Measurements from ENCODE around the gene CD9. TPM values are rescaled to one million over a fixed set of nuclear protein-coding genes. Genes with fewer than 3 reads are reported as not detected.

Gene CD9
- polyA plus RNA-seq, 1 donor from 2014 or later = not detected

- Histone ChIP-seq H3F3A (ENCODE audit: insufficient read depth, low read length, poor library complexity, severe bottlenecking) (no peaks in the 10 kb centered on the region), H2AFZ (ENCODE audit: low read depth, low read length) (no peak overlapping the region), H3K27me3 (ENCODE audit: insufficient read depth, low read depth, low read length) (no peaks in the 10 kb centered on the region), H3K4me2 (ENCODE audit: low read length) (no peak overlapping the region), H3K27ac (ENCODE audit: low read length) (no peak overlapping the region), H3K9me3 (ENCODE audit: low read length) (no peaks in the 10 kb centered on the region), H3K36me3 (ENCODE audit: insufficient read depth, low read length) (no peaks in the 10 kb centered on the region), H3K9ac (ENCODE audit: low read length) (no peak overlapping the region), H3K79me2 (replicated peaks; ENCODE audit: insufficient read depth, low read length) (no peaks in the 10 kb centered on the region), H4K20me1 (ENCODE audit: insufficient read depth) (no peaks in the 10 kb centered on the region), H3K4me3 (ENCODE audit: low read length) (no peak overlapping the region), H3K9me2 (ENCODE audit: insufficient read depth, low read length) (no peaks in the 10 kb centered on the region)
- no peak for TF ChIP-seq POLR2AphosphoS5 (IDR thresholded peaks at IDR 0.05)
- no peak for TF ChIP-seq EZH2 (IDR thresholded peaks at IDR 0.05; ENCODE audit: borderline replicate concordance, insufficient read depth, low read length, poor library complexity, severe bottlenecking)
- TF ChIP-seq CTCF (IDR thresholded peaks at IDR 0.05; ENCODE audit: poor library complexity, severe bottlenecking) = no peak
These were observed 50.1 kb downstream of the CD9 start for GRCh38 chr12:6250343-6250742.

DNA sequence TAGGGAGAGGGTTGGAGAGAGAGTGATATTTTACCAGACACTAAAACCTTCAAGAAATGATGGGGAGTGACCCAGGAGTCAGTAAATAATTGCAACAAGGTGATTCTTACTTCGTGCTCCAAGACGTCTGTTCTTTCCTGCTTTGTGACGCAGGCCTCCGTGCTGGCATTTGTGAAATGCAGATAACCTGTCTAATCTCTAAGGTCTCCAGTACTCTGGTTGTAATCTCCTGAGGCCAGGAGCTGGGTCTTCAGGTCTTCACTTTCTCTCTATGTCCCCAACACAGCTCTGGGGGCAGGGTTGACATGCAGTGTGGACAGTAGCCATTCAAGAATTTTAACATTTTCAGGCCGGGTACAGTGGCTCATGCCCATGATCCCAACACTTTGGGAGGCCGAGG lies 53.1 kb downstream of the CD9 start:
- H3K27ac ChIP-seq (ENCODE audit: low read length) = no peak overlapping the region
- H3K27me3 ChIP-seq (ENCODE audit: insufficient read depth, low read depth, low read length) = no peaks in the 10 kb centered on the region
- no peak overlapping the region for H3K9ac ChIP-seq (ENCODE audit: low read length)
- no peak overlapping the region for H3K4me3 ChIP-seq (ENCODE audit: low read length)
- no peak overlapping the region for H3K4me2 ChIP-seq (ENCODE audit: low read length)
- no peaks in the 10 kb centered on the region for H3F3A ChIP-seq (ENCODE audit: insufficient read depth, low read length, poor library complexity, severe bottlenecking)
- H3K36me3 ChIP-seq (ENCODE audit: insufficient read depth, low read length) = no peaks in the 10 kb centered on the region
- H3K9me3 ChIP-seq (ENCODE audit: low read length) = no peaks in the 10 kb centered on the region
- TF ChIP-seq EP300 (conservative IDR thresholded peaks at IDR 0.05; ENCODE audit: poor library complexity, severe bottlenecking) (no peak), TAF1 (IDR thresholded peaks at IDR 0.05; ENCODE audit: low read depth) (no peak), REST (IDR thresholded peaks at IDR 0.05; ENCODE audit: borderline replicate concordance) (no peak), POLR2AphosphoS5 (IDR thresholded peaks at IDR 0.05) (no peak)
- no peaks in the 10 kb centered on the region for H4K20me1 ChIP-seq (ENCODE audit: insufficient read depth)
- no peaks in the 10 kb centered on the region for H3K9me2 ChIP-seq (ENCODE audit: insufficient read depth, low read length)
- H3K79me2 ChIP-seq (replicated peaks; ENCODE audit: insufficient read depth, low read length) = no peaks in the 10 kb centered on the region
- no peak overlapping the region for H2AFZ ChIP-seq (ENCODE audit: low read depth, low read length)

DNA sequence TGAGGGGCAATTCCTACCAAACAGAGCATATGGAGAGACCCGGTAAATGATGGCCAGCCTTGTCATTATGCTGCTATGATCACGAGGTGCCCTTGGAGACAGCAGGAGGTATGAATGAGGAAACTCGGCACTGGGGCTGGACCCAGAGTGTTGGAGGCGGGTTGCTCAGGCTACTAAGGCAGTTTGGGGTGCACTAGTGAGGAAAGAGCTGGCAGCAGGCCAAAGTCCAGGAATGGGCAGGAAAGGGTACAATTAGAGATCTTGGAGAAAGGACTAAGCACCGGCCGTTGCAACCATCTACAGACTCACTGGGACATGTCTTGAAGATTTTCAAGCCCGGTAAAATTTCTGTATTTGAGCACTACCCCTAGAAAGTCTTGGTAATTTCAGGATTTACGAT lies 54.3 kb downstream of the CD9 start:
- H2AFZ ChIP-seq (ENCODE audit: low read depth, low read length) = no peak overlapping the region
- no peak for TF ChIP-seq MXI1 (conservative IDR thresholded peaks at IDR 0.05; ENCODE audit: poor library complexity, severe bottlenecking)
- no peak for TF ChIP-seq EZH2 (IDR thresholded peaks at IDR 0.05; ENCODE audit: borderline replicate concordance, insufficient read depth, low read length, poor library complexity, severe bottlenecking)
- TF ChIP-seq RAD21 (conservative IDR thresholded peaks at IDR 0.05) = no peak
- TF ChIP-seq REST (IDR thresholded peaks at IDR 0.05; ENCODE audit: borderline replicate concordance) = no peak
- no peak for TF ChIP-seq CTCF (IDR thresholded peaks at IDR 0.05; ENCODE audit: poor library complexity, severe bottlenecking)
- TF ChIP-seq EP300 (conservative IDR thresholded peaks at IDR 0.05; ENCODE audit: poor library complexity, severe bottlenecking) = no peak
- no peak for TF ChIP-seq POLR2AphosphoS5 (IDR thresholded peaks at IDR 0.05)
- no peak for TF ChIP-seq SMC3 (conservative IDR thresholded peaks at IDR 0.05; ENCODE audit: poor library complexity)
- no peak for TF ChIP-seq TAF1 (IDR thresholded peaks at IDR 0.05; ENCODE audit: low read depth)
- H3K27ac ChIP-seq (ENCODE audit: low read length) = no peak overlapping the region
- H3K4me3 ChIP-seq (ENCODE audit: low read length) = no peak overlapping the region
- H4K20me1 ChIP-seq (ENCODE audit: insufficient read depth) = no peaks in the 10 kb centered on the region
- H3K79me2 ChIP-seq (replicated peaks; ENCODE audit: insufficient read depth, low read length) = no peaks in the 10 kb centered on the region
- no peaks in the 10 kb centered on the region for H3K9me3 ChIP-seq (ENCODE audit: low read length)
- H3K27me3 ChIP-seq (ENCODE audit: insufficient read depth, low read depth, low read length) = no peaks in the 10 kb centered on the region
- H3K9me2 ChIP-seq (ENCODE audit: insufficient read depth, low read length) = no peaks in the 10 kb centered on the region
- no peak overlapping the region for H3K4me2 ChIP-seq (ENCODE audit: low read length)
- no peaks in the 10 kb centered on the region for H3F3A ChIP-seq (ENCODE audit: insufficient read depth, low read length, poor library complexity, severe bottlenecking)
- no peak overlapping the region for H3K9ac ChIP-seq (ENCODE audit: low read length)
- H3K36me3 ChIP-seq (ENCODE audit: insufficient read depth, low read length) = no peaks in the 10 kb centered on the region
